Neuronal stem cell (in vitro differentiated cells): ENCODE results near the gene ARHGAP35.
A peak's percentile ranks its signal among the peaks of the same experiment; 100 is the strongest.

ENCODE experiments used
- DNase-seq: peaks from one replicate; pipeline ENCODE4 v3.0.0-alpha.2; 2013; ENCODE audit warnings: low spot score
- H2AFZ ChIP-seq: one replicate; pipeline ENCODE4 v1.6.1; 2013; ENCODE audit warnings: mild to moderate bottlenecking, low read length, inconsistent platforms
- H2AK5ac ChIP-seq: 2 replicates; pipeline ENCODE4 v1.6.1; 2013; ENCODE audit warnings: low read depth, mild to moderate bottlenecking, inconsistent platforms, low read length, moderate library complexity, mixed read lengths
- H2BK120ac ChIP-seq: 2 replicates; pipeline ENCODE4 v1.6.1; 2013; ENCODE audit warnings: low read depth, mild to moderate bottlenecking, inconsistent platforms, low read length, moderate library complexity, mixed read lengths
- H2BK12ac ChIP-seq: one replicate; pipeline ENCODE4 v1.6.1; 2013; ENCODE audit warnings: low read length, inconsistent platforms
- H2BK15ac ChIP-seq: 2 replicates; pipeline ENCODE4 v1.6.1; 2013; ENCODE audit warnings: mild to moderate bottlenecking, low read length, inconsistent platforms, mixed read lengths
- H2BK5ac ChIP-seq: one replicate; pipeline ENCODE4 v1.6.1; 2013; ENCODE audit warnings: inconsistent platforms, mild to moderate bottlenecking, low read length, moderate library complexity
- H3K14ac ChIP-seq: one replicate; pipeline ENCODE4 v1.6.1; 2013; ENCODE audit warnings: low read length, inconsistent platforms
- H3K18ac ChIP-seq: 2 replicates; pipeline ENCODE4 v1.6.1; 2013; ENCODE audit warnings: low read length, inconsistent platforms
- H3K23ac ChIP-seq: 2 replicates; pipeline ENCODE4 v1.6.1; 2013; ENCODE audit warnings: low read depth, mild to moderate bottlenecking, mixed read lengths, low read length, inconsistent platforms; ENCODE audit not compliant: poor library complexity
- H3K27ac ChIP-seq: replicated peaks from 3 replicates; pipeline ENCODE4 v1.5.1; 2013; ENCODE audit warnings: low read length, inconsistent platforms
- H3K27me3 ChIP-seq, 3 experiments: 2 replicates each; pipeline ENCODE4 v1.6.1; 2013; ENCODE audit warnings: low read length in 3 of 3, mild to moderate bottlenecking in 2 of 3, inconsistent platforms in 1 of 3, low read depth in 1 of 3, mixed read lengths in 1 of 3, moderate library complexity in 1 of 3; ENCODE audit not compliant: control insufficient read depth in 3 of 3, insufficient read depth in 3 of 3
- H3K36me3 ChIP-seq, 2 donors: replicated peaks in 1 of 2; 2 replicates each; pipeline ENCODE4 v1.6.1; 2013; ENCODE audit warnings: low read length in 2 of 2; ENCODE audit not compliant: control insufficient read depth in 2 of 2, insufficient read depth in 2 of 2
- H3K4ac ChIP-seq: 2 replicates; pipeline ENCODE4 v1.6.1; 2013; ENCODE audit warnings: inconsistent platforms, mild to moderate bottlenecking, low read length, moderate library complexity
- H3K4me1 ChIP-seq, 2 donors: 1 replicate in 1 of 2; 2 replicates in 1 of 2; pipeline ENCODE4 v1.6.1; 2013; ENCODE audit warnings: low read length in 2 of 2, low read depth in 1 of 2; ENCODE audit not compliant: control insufficient read depth in 2 of 2, insufficient read depth in 1 of 2
- H3K4me2 ChIP-seq: one replicate; pipeline ENCODE4 v1.6.1; 2013; ENCODE audit warnings: mild to moderate bottlenecking, low read length, inconsistent platforms; ENCODE audit not compliant: insufficient read depth, poor library complexity, severe bottlenecking
- H3K4me3 ChIP-seq, 2 donors: 2 replicates each; pipeline ENCODE4 v1.5.1; 2013; ENCODE audit warnings: low read length in 2 of 2, mild to moderate bottlenecking in 2 of 2, inconsistent platforms in 1 of 2, moderate library complexity in 1 of 2
- H3K79me1 ChIP-seq: one replicate; pipeline ENCODE4 v1.6.1; 2013; ENCODE audit warnings: low read depth, mild to moderate bottlenecking, inconsistent platforms, low read length, moderate library complexity
- H3K9ac ChIP-seq: one replicate; pipeline ENCODE4 v1.6.1; 2013; ENCODE audit warnings: mild to moderate bottlenecking, low read depth, low read length, inconsistent platforms; ENCODE audit not compliant: poor library complexity
- H3K9me3 ChIP-seq, 2 donors: replicated peaks in 1 of 2; 2 replicates each; pipeline versions ENCODE3 to v1.6.1; 2013; ENCODE audit warnings: low read length in 2 of 2, mild to moderate bottlenecking in 2 of 2, inconsistent platforms in 1 of 2, low read depth in 1 of 2, mixed read lengths in 1 of 2, moderate library complexity in 1 of 2; ENCODE audit not compliant: control insufficient read depth in 2 of 2, insufficient read depth in 1 of 2
- H4K8ac ChIP-seq: one replicate; pipeline ENCODE4 v1.6.1; 2013; ENCODE audit warnings: low read depth, mild to moderate bottlenecking, inconsistent platforms, low read length, moderate library complexity
- H4K91ac ChIP-seq: one replicate; pipeline ENCODE4 v1.6.1; 2013; ENCODE audit warnings: low read length, low read depth, mild to moderate bottlenecking, inconsistent platforms; ENCODE audit not compliant: poor library complexity
- WGBS, 2 donors: extraction: QIAGEN DNeasy Blood & Tissue Kit; methylation state at CpG; one replicate each; pipeline ENCODE4 v1.1.7; 2013; ENCODE audit warnings: missing lambda C conversion rate in 2 of 2, mixed read lengths in 1 of 2; ENCODE audit not compliant: insufficient read length in 2 of 2, insufficient replicate concordance in 1 of 2; ENCODE audit errors: extremely low coverage in 2 of 2; 5-methylcytosine and 5-hydroxymethylcytosine counted together

The ARHGAP35 gene

GRCh38 chr19:46844067-46844489, 16.7 kb upstream of the ARHGAP35 start:
- no peak overlapping the region for H2AK5ac ChIP-seq
- H3K4ac ChIP-seq = no peak overlapping the region
- DNase-seq = no peak
- no peak overlapping the region for H4K91ac ChIP-seq
- no peak overlapping the region for H2AFZ ChIP-seq
- H3K4me2 ChIP-seq = no peak overlapping the region
- no peaks in the 10 kb centered on the region for H3K27me3 ChIP-seq
- no peak overlapping the region for H3K14ac ChIP-seq
- no peak overlapping the region for H3K23ac ChIP-seq
- no peak overlapping the region for H2BK120ac ChIP-seq
- H3K36me3 ChIP-seq = peaks cover 18 to 76% of the 10 kb centered on the region in 2 donors
- H2BK12ac ChIP-seq = no peak overlapping the region
- no CpG with 5 or more reads among the region's 9 CpGs for WGBS, 2 donors
- no peak overlapping the region for H3K27ac ChIP-seq
- peaks cover under 1 to 1% of the 10 kb centered on the region in 2 donors for H3K4me1 ChIP-seq
- no peak overlapping the region for H3K18ac ChIP-seq
- H3K9ac ChIP-seq = no peak overlapping the region
- no peaks in the 10 kb centered on the region for H3K9me3 ChIP-seq
- no peak overlapping the region for H2BK15ac ChIP-seq
- H2BK5ac ChIP-seq = no peak overlapping the region
- no peaks in the 10 kb centered on the region for H3K79me1 ChIP-seq
- H3K4me3 ChIP-seq = no peak overlapping the region
- no peak overlapping the region for H4K8ac ChIP-seq

GRCh38 chr19:46845959-46846459, 14.8 kb upstream of the ARHGAP35 start:
- Histone ChIP-seq H3K4me3 (no peak overlapping the region), H2AK5ac (no peak overlapping the region), H2BK15ac (no peak overlapping the region), H3K18ac (no peak overlapping the region), H3K4ac (no peak overlapping the region), H3K4me2 (no peak overlapping the region), H4K91ac (no peak overlapping the region), H3K27me3 (no peaks in the 10 kb centered on the region), H2BK5ac (no peak overlapping the region), H3K4me1 (peaks cover 6 to 7% of the 10 kb centered on the region in 2 donors), H3K9me3 (no peaks in the 10 kb centered on the region), H3K9ac (no peak overlapping the region), H3K36me3 (peaks cover 14 to 64% of the 10 kb centered on the region in 2 donors), H2BK12ac (no peak overlapping the region), H2AFZ (no peak overlapping the region), H2BK120ac (no peak overlapping the region), H4K8ac (no peak overlapping the region), H3K23ac (no peak overlapping the region), H3K79me1 (no peaks in the 10 kb centered on the region), H3K27ac (no peak overlapping the region), H3K14ac (no peak overlapping the region)
- no peak for DNase-seq
- WGBS, 2 donors = no CpG with 5 or more reads among the region's 19 CpGs

GRCh38 chr19:46847528-46847927, 13.3 kb upstream of the ARHGAP35 start:
- Histone ChIP-seq H2BK120ac (no peak overlapping the region), H3K18ac (no peak overlapping the region), H2BK12ac (no peak overlapping the region), H3K36me3 (peaks cover 14 to 52% of the 10 kb centered on the region in 2 donors), H3K4me1 (peaks cover 6 to 7% of the 10 kb centered on the region in 2 donors), H3K14ac (no peak overlapping the region), H3K23ac (no peak overlapping the region), H3K4ac (no peak overlapping the region), H4K8ac (no peak overlapping the region), H2AK5ac (no peak overlapping the region), H3K4me3 (peak overlapping the region in 1 of 2 donors; percentile 49), H3K27ac (no peak overlapping the region), H4K91ac (no peak overlapping the region), H3K4me2 (no peak overlapping the region), H3K9me3 (no peaks in the 10 kb centered on the region), H3K9ac (no peak overlapping the region), H3K79me1 (no peaks in the 10 kb centered on the region), H2AFZ (no peak overlapping the region), H2BK5ac (no peak overlapping the region), H3K27me3 (no peaks in the 10 kb centered on the region), H2BK15ac (no peak overlapping the region)
- no CpG with 5 or more reads among the region's 11 CpGs for WGBS, 2 donors
- no peak for DNase-seq

GRCh38 chr19:46848389-46848788, 12.4 kb upstream of the ARHGAP35 start:
- H3K4ac ChIP-seq = no peak overlapping the region
- H3K27ac ChIP-seq = no peak overlapping the region
- no peak overlapping the region for H2BK15ac ChIP-seq
- no peak overlapping the region for H4K91ac ChIP-seq
- H2BK120ac ChIP-seq = no peak overlapping the region
- no peak for DNase-seq
- no peaks in the 10 kb centered on the region for H3K79me1 ChIP-seq
- no peak overlapping the region for H3K23ac ChIP-seq
- no peak overlapping the region for H2BK5ac ChIP-seq
- H3K4me3 ChIP-seq = peak overlapping the region in 1 of 2 donors; percentile 11
- H2AK5ac ChIP-seq = no peak overlapping the region
- peaks cover 6 to 7% of the 10 kb centered on the region in 2 donors for H3K4me1 ChIP-seq
- no CpG with 5 or more reads among the region's 2 CpGs for WGBS, 2 donors
- no peak overlapping the region for H3K18ac ChIP-seq
- peaks cover 10 to 44% of the 10 kb centered on the region in 2 donors for H3K36me3 ChIP-seq
- H4K8ac ChIP-seq = no peak overlapping the region
- no peak overlapping the region for H3K9ac ChIP-seq
- no peak overlapping the region for H3K14ac ChIP-seq
- no peak overlapping the region for H3K4me2 ChIP-seq
- no peak overlapping the region for H2AFZ ChIP-seq
- H3K9me3 ChIP-seq = no peaks in the 10 kb centered on the region
- H2BK12ac ChIP-seq = no peak overlapping the region
- H3K27me3 ChIP-seq = no peaks in the 10 kb centered on the region
